Uterus (tissue), 2 donors: Measurements from ENCODE around the gene KDM2B.

Source experiments
- CTCF ChIP-seq, 4 experiments: fragments of 200-600 bp in 2 of 4; fragments of 450-650 bp in 2 of 4; sonication (generic) in 2 of 4; IDR thresholded peaks; one replicate each; pipeline ENCODE4 v1.5.1; 2016 to 2019; ENCODE audit warnings: antibody characterized with exemption in 4 of 4, mild to moderate bottlenecking in 2 of 4, moderate library complexity in 1 of 4
- POLR2A ChIP-seq, 2 donors: fragments of 450-650 bp; IDR thresholded peaks; one replicate each; pipeline ENCODE4 v1.6.1; 2016; ENCODE audit warnings: antibody characterized with exemption in 2 of 2, mild to moderate bottlenecking in 1 of 2, moderate library complexity in 1 of 2

- TF ChIP-seq POLR2A (IDR thresholded peaks at IDR 0.05) (no peak), CTCF (IDR thresholded peaks at IDR 0.05) (no peak)
Observed at GRCh38 chr12:121490401-121491281, 90.2 kb downstream of the KDM2B start.
